Smooth muscle cell (in vitro differentiated cells): ENCODE data around the gene PCDHGA3. TPM values are rescaled to one million over a fixed set of nuclear protein-coding genes. Genes with fewer than 3 reads are reported as not detected.
"Not testable (repeated sequence)": the region's sequence is repeated elsewhere in the genome, so short reads cannot be mapped to it uniquely, and the experiment has no call there.

Experiments used
- DNase-seq: peaks from one replicate; lab custom pipeline; 2025; ENCODE audit not compliant: unreplicated experiment; lab: John Stamatoyannopoulos, UW
- H2AFZ ChIP-seq: fragments of 200-600 bp; sonication (generic); 2 replicates; pipeline ENCODE4 v1.6.0; 2016; ENCODE audit warnings: antibody characterized with exemption, low read depth, mild to moderate bottlenecking
- H3F3A ChIP-seq: fragments of 200-600 bp; sonication (generic); 2 replicates; pipeline ENCODE4 v1.6.0; 2017; ENCODE audit warnings: antibody characterized with exemption, low read depth
- H3K27ac ChIP-seq: fragments of 200-600 bp; sonication (generic); 2 replicates; pipeline ENCODE4 v1.5.1; 2016; ENCODE audit warnings: low read depth, mild to moderate bottlenecking
- H3K27me3 ChIP-seq: fragments of 200-600 bp; sonication (generic); 2 replicates; pipeline ENCODE4 v1.6.1; 2016; ENCODE audit warnings: low read depth, mild to moderate bottlenecking
- H3K36me3 ChIP-seq: fragments of 200-600 bp; sonication (generic); 2 replicates; pipeline ENCODE4 v1.5.1; 2016; ENCODE audit warnings: low read depth
- H3K4me1 ChIP-seq: fragments of 200-600 bp; sonication (generic); 2 replicates; pipeline ENCODE4 v1.5.1; 2016; ENCODE audit warnings: low read depth
- H3K4me2 ChIP-seq: fragments of 200-600 bp; sonication (generic); 2 replicates; pipeline ENCODE4 v1.6.0; 2016; ENCODE audit warnings: mild to moderate bottlenecking
- H3K4me3 ChIP-seq: fragments of 200-600 bp; sonication (generic); 2 replicates; pipeline ENCODE4 v1.5.1; 2016; ENCODE audit warnings: mild to moderate bottlenecking
- H3K79me2 ChIP-seq: fragments of 200-600 bp; sonication (generic); 2 replicates; pipeline ENCODE4 v1.6.0; 2016; ENCODE audit warnings: low read depth, mild to moderate bottlenecking
- H3K9ac ChIP-seq: fragments of 200-600 bp; sonication (generic); 2 replicates; pipeline ENCODE4 v1.6.0; 2016; ENCODE audit warnings: low read depth
- H3K9me3 ChIP-seq: fragments of 200-600 bp; sonication (generic); replicated peaks from 2 replicates; pipeline ENCODE4 v1.5.1; 2016; ENCODE audit warnings: low read depth
- H4K20me1 ChIP-seq: fragments of 200-600 bp; sonication (generic); 2 replicates; pipeline ENCODE4 v1.6.0; 2016; ENCODE audit warnings: low read depth
- CTCF ChIP-seq: fragments of 200-600 bp; sonication (generic); IDR thresholded peaks from 2 replicates; pipeline ENCODE4 v1.5.1; 2017; ENCODE audit warnings: borderline replicate concordance, mild to moderate bottlenecking, antibody characterized with exemption; ENCODE audit not compliant: insufficient read depth, poor library complexity, severe bottlenecking
- WGBS: methylation state at CpG from one replicate; pipeline ENCODE4 v1.1.7; 2016; ENCODE audit warnings: low lambda C conversion rate; 5-methylcytosine and 5-hydroxymethylcytosine counted together
- polyA plus RNA-seq: library from polyadenylated mRNA; unstranded; fragments of >200 nt; fragmentation: Nextera tagmentation; extraction: Ambion mirVana; gene quantifications from 2 replicates; pipeline ENCODE4 v1.2.1, GENCODE V29; 2016
- total RNA-seq: library from RNA; depleted of rRNA; stranded (reverse); fragments of >200 nt; gene quantifications from 2 replicates; pipeline ENCODE4 v1.2.3, GENCODE V29; 2014

Gene PCDHGA3
- total and polyA plus RNA-seq, 2 experiments from 2014 or later, result not detected

GRCh38 chr5:141328231-141328630 lies 15.4 kb upstream of the PCDHGA3 start:
- no peaks in the 10 kb centered on the region for H4K20me1 ChIP-seq
- no peak for DNase-seq
- no peaks in the 10 kb centered on the region for H3K27me3 ChIP-seq
- H3K79me2 ChIP-seq, result no peaks in the 10 kb centered on the region
- no peak overlapping the region for H3K9ac ChIP-seq
- no peaks in the 10 kb centered on the region for H3K36me3 ChIP-seq
- no peak for TF ChIP-seq CTCF
- H3K9me3 ChIP-seq, result peaks cover 11% of the 10 kb centered on the region
- H3K4me1 ChIP-seq, result no peaks in the 10 kb centered on the region
- H3K27ac ChIP-seq, result no peak overlapping the region
- H2AFZ ChIP-seq, result no peak overlapping the region
- WGBS, result 97% methylated on average over 7 of the region's 8 CpGs
- H3K4me3 ChIP-seq, result no peak overlapping the region
- no peak overlapping the region for H3K4me2 ChIP-seq
- H3F3A ChIP-seq, result no peaks in the 10 kb centered on the region

GRCh38 chr5:141330299-141331080 lies 13.1 kb upstream of the PCDHGA3 start, which contains the start of gene PCDHGA1:
Gene PCDHGA1, plus strand, starts transcription at chr5:141330514.
- 89% methylated on average over 21 of the region's 21 CpGs for WGBS
- Histone ChIP-seq H4K20me1 (no peaks in the 10 kb centered on the region), H3K36me3 (no peaks in the 10 kb centered on the region), H2AFZ (no peak within 1 kb of the TSS), H3K9me3 (peaks cover 11% of the 10 kb centered on the region), H3K4me3 (no peak within 1 kb of the TSS), H3F3A (no peaks in the 10 kb centered on the region), H3K9ac (no peak within 1 kb of the TSS), H3K27ac (no peak within 1 kb of the TSS), H3K4me2 (no peak within 1 kb of the TSS), H3K4me1 (no peaks in the 10 kb centered on the region), H3K27me3 (no peaks in the 10 kb centered on the region), H3K79me2 (no peaks in the 10 kb centered on the region)
- TF ChIP-seq CTCF, result no peak
- DNase-seq, result no peak

GRCh38 chr5:141332571-141332970 lies 11.1 kb upstream of the PCDHGA3 start:
- not testable (repeated sequence) for H3K27me3 ChIP-seq, DNase-seq, H3F3A ChIP-seq, H4K20me1 ChIP-seq, H2AFZ ChIP-seq, H3K79me2 ChIP-seq, H3K4me3 ChIP-seq, H3K9me3 ChIP-seq, H3K4me2 ChIP-seq, H3K27ac ChIP-seq, H3K36me3 ChIP-seq, H3K4me1 ChIP-seq, H3K9ac ChIP-seq
- 95% methylated on average over 25 of the region's 39 CpGs for WGBS

- H3K79me2 ChIP-seq, result no peaks in the 10 kb centered on the region
- H3K36me3 ChIP-seq, result no peaks in the 10 kb centered on the region
- no peaks in the 10 kb centered on the region for H3K27me3 ChIP-seq
- DNase-seq, result no peak
- no peak within 1 kb of the TSS for H3K27ac ChIP-seq
- H3K4me1 ChIP-seq, result no peaks in the 10 kb centered on the region
- H3F3A ChIP-seq, result no peaks in the 10 kb centered on the region
- no peak within 1 kb of the TSS for H3K9ac ChIP-seq
- 80% methylated on average over 27 of the region's 27 CpGs for WGBS
- no peak for TF ChIP-seq CTCF
- H3K4me2 ChIP-seq, result no peak within 1 kb of the TSS
- peaks cover 9% of the 10 kb centered on the region for H3K9me3 ChIP-seq
- H2AFZ ChIP-seq, result no peak within 1 kb of the TSS
- H3K4me3 ChIP-seq, result no peak within 1 kb of the TSS
- H4K20me1 ChIP-seq, result no peaks in the 10 kb centered on the region
Measured at GRCh38 chr5:141338538-141339306, 4.9 kb upstream of the PCDHGA3 start, which contains the start of gene PCDHGA2. Gene PCDHGA2, plus strand, starts transcription at chr5:141338760.

GRCh38 chr5:141340781-141341354 lies 2.8 kb upstream of the PCDHGA3 start:
- 94% methylated on average over 45 of the region's 45 CpGs for WGBS

More at GRCh38 chr5:141340781-141341354, 2.8 kb upstream of the PCDHGA3 start:
- not testable (repeated sequence) for H3F3A ChIP-seq, H3K4me2 ChIP-seq, H3K4me3 ChIP-seq, H3K4me1 ChIP-seq, H3K27me3 ChIP-seq, H3K9ac ChIP-seq, H3K79me2 ChIP-seq, DNase-seq, H2AFZ ChIP-seq, H3K36me3 ChIP-seq, H4K20me1 ChIP-seq, H3K27ac ChIP-seq
- H3K9me3 ChIP-seq, result peaks cover 16% of the 10 kb centered on the region
